Immature natural killer cell (primary cell): ENCODE data around the gene GNB5. TPM values are rescaled to one million over a fixed set of nuclear protein-coding genes. Genes with fewer than 3 reads are reported as not detected.

Experiments used
- DNase-seq, 3 donors: peaks; one replicate each; pipeline ENCODE4 v3.0.0; 2022; ENCODE audit warnings: mixed read lengths in 1 of 3
- H3K27ac Mint-ChIP-seq, 6 donors: one replicate each; pipeline ENCODE4 v1.8.0; 2020; ENCODE audit warnings: mixed read lengths in 6 of 6, mild to moderate bottlenecking in 5 of 6, inconsistent platforms in 4 of 6, moderate library complexity in 3 of 6
- H3K27me3 Mint-ChIP-seq, 3 donors: one replicate each; pipeline ENCODE4 v1.8.0; 2020 to 2021; ENCODE audit warnings: low read depth in 3 of 3, mild to moderate bottlenecking in 3 of 3, mixed read lengths in 3 of 3, moderate library complexity in 3 of 3, inconsistent platforms in 1 of 3
- H3K36me3 Mint-ChIP-seq, 3 donors: one replicate each; pipeline ENCODE4 v1.8.0; 2020; ENCODE audit warnings: mixed read lengths in 3 of 3, inconsistent platforms in 2 of 3, mild to moderate bottlenecking in 2 of 3
- H3K4me1 Mint-ChIP-seq, 2 donors: one replicate each; pipeline ENCODE4 v1.8.0; 2020; ENCODE audit warnings: inconsistent platforms in 2 of 2, mild to moderate bottlenecking in 2 of 2, mixed read lengths in 2 of 2, moderate library complexity in 1 of 2
- H3K4me3 Mint-ChIP-seq, 5 donors: one replicate each; pipeline ENCODE4 v1.8.0; 2020; ENCODE audit warnings: mild to moderate bottlenecking in 5 of 5, mixed read lengths in 5 of 5, inconsistent platforms in 3 of 5, moderate library complexity in 3 of 5
- H3K9me3 Mint-ChIP-seq, 6 donors: one replicate each; pipeline ENCODE4 v1.8.0; 2020; ENCODE audit warnings: mild to moderate bottlenecking in 6 of 6, mixed read lengths in 6 of 6, inconsistent platforms in 4 of 6, moderate library complexity in 3 of 6
- polyA plus RNA-seq, 3 donors: library from polyadenylated mRNA; unstranded; fragments of 300-500 nt; fragmentation: Illumina TruSeq; gene quantifications; one replicate each; pipeline ENCODE4 v1.2.3, GENCODE V29; 2021

The GNB5 gene
- polyA plus RNA-seq, 3 donors from 2014 or later, result 19.0 to 23.6 (median 22.3) TPM

- Mint-ChIP-seq H3K4me3 (no peak overlapping the region), H3K27ac (no peak overlapping the region), H3K27me3 (peaks cover 0 to 1% (median 0%) of the 10 kb centered on the region in 3 donors), H3K36me3 (no peaks in the 10 kb centered on the region), H3K9me3 (no peaks in the 10 kb centered on the region), H3K4me1 (no peaks in the 10 kb centered on the region)
- DNase-seq, result no peak
Measured at GRCh38 chr15:52193791-52194190, 2.6 kb upstream of the GNB5 start.

- Mint-ChIP-seq H3K27ac (no peak overlapping the region), H3K4me3 (no peak overlapping the region), H3K27me3 (peaks cover 0 to 1% (median 0%) of the 10 kb centered on the region in 3 donors), H3K4me1 (no peaks in the 10 kb centered on the region), H3K9me3 (no peaks in the 10 kb centered on the region), H3K36me3 (no peaks in the 10 kb centered on the region)
- DNase-seq, result no peak
Measured at GRCh38 chr15:52193321-52193720, 2.1 kb upstream of the GNB5 start.

- H3K4me3 Mint-ChIP-seq, result no peak overlapping the region
- H3K4me1 Mint-ChIP-seq, result no peaks in the 10 kb centered on the region
- no peaks in the 10 kb centered on the region for H3K9me3 Mint-ChIP-seq
- no peak overlapping the region for H3K27ac Mint-ChIP-seq
- no peaks in the 10 kb centered on the region for H3K36me3 Mint-ChIP-seq
- DNase-seq, result no peak
- H3K27me3 Mint-ChIP-seq, result peaks cover 0 to 2% (median 1%) of the 10 kb centered on the region in 3 donors
Measured at GRCh38 chr15:52186651-52187486, 4.3 kb downstream of the GNB5 start.

GRCh38 chr15:52185151-52185561 lies 6.0 kb downstream of the GNB5 start:
- Mint-ChIP-seq H3K4me3 (no peak overlapping the region), H3K27me3 (peaks cover 0 to 6% (median 2%) of the 10 kb centered on the region in 3 donors), H3K27ac (no peak overlapping the region), H3K9me3 (no peaks in the 10 kb centered on the region), H3K4me1 (peaks cover 7 to 12% of the 10 kb centered on the region in 2 donors), H3K36me3 (no peaks in the 10 kb centered on the region)
- no peak for DNase-seq

- Mint-ChIP-seq H3K4me3 (no peak overlapping the region), H3K9me3 (no peaks in the 10 kb centered on the region), H3K4me1 (peaks cover 9 to 12% of the 10 kb centered on the region in 2 donors), H3K36me3 (no peaks in the 10 kb centered on the region), H3K27me3 (peaks cover 0 to 6% (median 2%) of the 10 kb centered on the region in 3 donors), H3K27ac (no peak overlapping the region)
- no peak for DNase-seq
Measured at GRCh38 chr15:52184721-52185120, 6.5 kb downstream of the GNB5 start.

GRCh38 chr15:52183562-52184173 lies 7.5 kb downstream of the GNB5 start:
- no peaks in the 10 kb centered on the region for H3K36me3 Mint-ChIP-seq
- H3K27ac Mint-ChIP-seq, result no peak overlapping the region
- peaks cover 13 to 20% of the 10 kb centered on the region in 2 donors for H3K4me1 Mint-ChIP-seq
- no peak overlapping the region for H3K4me3 Mint-ChIP-seq
- H3K27me3 Mint-ChIP-seq, result peaks cover under 1 to 9% (median 2%) of the 10 kb centered on the region in 3 donors
- DNase-seq, result peak in 1 of 3 donors; percentile 25
- no peaks in the 10 kb centered on the region for H3K9me3 Mint-ChIP-seq

- no peak for DNase-seq
- Mint-ChIP-seq H3K27ac (peak overlapping the region in 2 of 6 donors; percentile 23 to 26), H3K36me3 (no peaks in the 10 kb centered on the region), H3K9me3 (no peaks in the 10 kb centered on the region), H3K4me3 (peak overlapping the region in 1 of 5 donors; percentile 11), H3K27me3 (peaks cover 2 to 8% (median 3%) of the 10 kb centered on the region in 3 donors), H3K4me1 (peaks cover 21 to 27% of the 10 kb centered on the region in 2 donors)
Measured at GRCh38 chr15:52181938-52182780, 9.0 kb downstream of the GNB5 start.

GRCh38 chr15:52180851-52181450 lies 10.2 kb downstream of the GNB5 start:
- peaks cover 21 to 27% of the 10 kb centered on the region in 2 donors for H3K4me1 Mint-ChIP-seq
- H3K27ac Mint-ChIP-seq, result peak overlapping the region; percentile 77 to 91 (median 89)
- peaks cover 2 to 8% (median 5%) of the 10 kb centered on the region in 3 donors for H3K27me3 Mint-ChIP-seq
- no peaks in the 10 kb centered on the region for H3K36me3 Mint-ChIP-seq
- no peaks in the 10 kb centered on the region for H3K9me3 Mint-ChIP-seq
- no peak for DNase-seq
- peak overlapping the region; percentile 83 to 88 (median 86) for H3K4me3 Mint-ChIP-seq

GRCh38 chr15:52180196-52180835 lies 10.9 kb downstream of the GNB5 start:
- H3K27ac Mint-ChIP-seq, result peak overlapping the region; percentile 77 to 91 (median 89)
- peaks cover 21 to 27% of the 10 kb centered on the region in 2 donors for H3K4me1 Mint-ChIP-seq

GRCh38 chr15:52179278-52180195 lies 11.7 kb downstream of the GNB5 start:
- Mint-ChIP-seq H3K9me3 (no peaks in the 10 kb centered on the region), H3K27me3 (peaks cover 2 to 9% (median 5%) of the 10 kb centered on the region in 3 donors), H3K36me3 (no peaks in the 10 kb centered on the region), H3K4me3 (peak overlapping the region; percentile 93 to 100 (median 95)), H3K4me1 (peaks cover 21 to 27% of the 10 kb centered on the region in 2 donors), H3K27ac (peak overlapping the region; percentile 91 to 99 (median 96))
- peak; percentile 79 to 84 (median 84) for DNase-seq

More at GRCh38 chr15:52180196-52180835, 10.9 kb downstream of the GNB5 start:
- peak; percentile 45 to 57 (median 52) for DNase-seq
- Mint-ChIP-seq H3K36me3 (no peaks in the 10 kb centered on the region), H3K4me3 (peak overlapping the region; percentile 83 to 88 (median 86)), H3K9me3 (no peaks in the 10 kb centered on the region), H3K27me3 (peaks cover 2 to 9% (median 5%) of the 10 kb centered on the region in 3 donors)

GRCh38 chr15:52178765-52179164 lies 12.4 kb downstream of the GNB5 start:
- Mint-ChIP-seq H3K36me3 (no peaks in the 10 kb centered on the region), H3K9me3 (no peaks in the 10 kb centered on the region), H3K27ac (peak overlapping the region; percentile 91 to 99 (median 96)), H3K4me3 (peak overlapping the region; percentile 93 to 100 (median 95)), H3K4me1 (peaks cover 21 to 27% of the 10 kb centered on the region in 2 donors), H3K27me3 (peaks cover 4 to 9% (median 5%) of the 10 kb centered on the region in 3 donors)
- no peak for DNase-seq

GRCh38 chr15:52172869-52173268 lies 18.3 kb downstream of the GNB5 start:
- peaks cover 2 to 6% of the 10 kb centered on the region in 2 donors for H3K4me1 Mint-ChIP-seq
- peaks cover 0 to 5% (median 0%) of the 10 kb centered on the region in 3 donors for H3K36me3 Mint-ChIP-seq
- H3K4me3 Mint-ChIP-seq, result no peak overlapping the region
- no peak overlapping the region for H3K27ac Mint-ChIP-seq
- no peak for DNase-seq
- peaks cover 1 to 4% (median 2%) of the 10 kb centered on the region in 3 donors for H3K27me3 Mint-ChIP-seq
- no peaks in the 10 kb centered on the region for H3K9me3 Mint-ChIP-seq
